Anterior cingulate cortex (tissue), 58 donors: ENCODE measurements around the gene DTD1.

Experiments used
- DNase-seq, 58 donors: peaks; one replicate each; lab custom pipeline; 2025; lab: John Stamatoyannopoulos, UW

Gene DTD1, protein sequence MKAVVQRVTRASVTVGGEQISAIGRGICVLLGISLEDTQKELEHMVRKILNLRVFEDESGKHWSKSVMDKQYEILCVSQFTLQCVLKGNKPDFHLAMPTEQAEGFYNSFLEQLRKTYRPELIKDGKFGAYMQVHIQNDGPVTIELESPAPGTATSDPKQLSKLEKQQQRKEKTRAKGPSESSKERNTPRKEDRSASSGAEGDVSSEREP

DNA sequence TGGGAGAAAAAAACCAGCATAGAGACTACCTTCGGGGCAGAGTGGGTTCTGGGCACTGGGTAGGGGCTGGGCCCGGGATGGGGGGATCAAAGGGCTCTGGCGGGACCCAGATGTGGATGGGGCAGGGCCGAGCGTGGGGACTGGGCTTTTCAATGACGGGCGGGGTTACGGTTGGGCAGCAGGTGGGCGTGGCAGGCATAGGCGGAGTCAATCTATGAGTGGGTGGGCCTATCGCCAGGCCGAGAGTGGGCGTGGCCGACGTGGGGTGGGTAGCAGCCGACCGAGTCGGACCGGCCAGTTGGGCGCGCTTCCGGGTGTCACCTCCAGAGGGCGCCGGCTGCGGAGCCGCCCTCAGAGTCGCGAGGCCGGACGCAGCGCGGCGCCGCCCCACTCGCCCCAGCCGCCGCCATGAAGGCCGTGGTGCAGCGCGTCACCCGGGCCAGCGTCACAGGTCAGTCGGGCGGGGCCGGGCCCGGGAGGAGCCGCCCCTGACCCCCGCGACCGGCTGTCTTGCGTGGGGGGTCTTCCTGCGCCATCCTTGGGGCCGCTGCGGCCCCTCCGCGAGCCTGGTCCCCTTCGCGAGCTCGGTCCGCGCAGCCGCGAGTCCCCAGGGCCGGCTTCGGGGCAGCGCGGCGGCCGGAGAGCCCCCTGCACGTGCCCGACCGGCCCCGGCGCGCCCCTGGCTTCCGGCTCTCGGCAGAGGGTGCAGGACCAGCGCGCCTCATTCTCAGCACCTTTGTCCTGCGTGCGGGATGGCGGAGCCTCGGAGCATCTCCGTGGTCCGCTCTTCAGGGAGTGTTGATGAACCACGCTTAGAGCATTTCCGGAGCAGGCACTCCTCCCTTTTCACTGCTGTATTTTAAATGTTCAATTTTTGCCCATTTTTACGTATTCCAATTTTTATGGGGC, at the start of gene DTD1:
DTD1 (plus strand) TSS at position 390 of the 909 bp plus-strand sequence; CDS start at position 409, 19 bp downstream.
- peak; percentile 30 to 97 (median 90) for DNase-seq

DNA sequence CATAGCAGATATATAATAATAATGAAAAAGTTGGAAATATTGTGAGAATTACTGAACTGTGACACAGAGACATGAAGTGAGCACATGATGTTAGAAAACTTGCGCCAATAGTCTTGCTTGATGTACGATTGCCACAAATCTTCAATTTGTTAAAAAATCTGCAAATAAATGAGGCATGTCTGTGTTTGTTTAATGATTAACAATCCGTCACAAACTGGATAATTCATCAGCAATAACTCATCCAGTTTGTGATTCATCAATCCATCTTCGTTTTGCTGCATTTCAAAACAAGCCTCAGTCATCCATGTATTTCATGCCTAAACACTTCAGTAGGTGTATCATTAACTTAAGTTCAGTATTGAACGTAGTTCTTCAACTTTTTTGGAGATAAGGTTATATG, 46.1 kb upstream of the DTD1 start:
- no peak for DNase-seq

DNA sequence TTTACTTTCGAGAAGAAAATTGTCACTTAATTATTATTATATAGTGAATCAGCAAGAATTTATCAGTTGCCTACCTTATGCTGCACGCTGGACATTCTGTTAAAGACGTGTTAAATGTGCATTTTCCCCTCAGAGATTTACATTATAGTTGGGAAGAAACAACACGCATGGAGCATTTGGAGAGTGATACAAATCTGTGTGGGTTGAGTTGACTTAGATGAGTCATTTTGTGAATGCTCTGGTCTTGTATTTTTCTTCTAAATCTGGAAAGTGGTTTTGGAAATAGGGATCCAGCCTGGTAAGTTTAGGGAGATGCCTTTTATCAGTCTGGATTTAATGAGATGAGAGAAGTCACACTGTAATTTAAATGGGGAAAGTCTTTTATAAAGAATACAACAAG, 44.6 kb upstream of the DTD1 start:
- DNase-seq, result peak in 1 of 58 donors; percentile 6

DNA sequence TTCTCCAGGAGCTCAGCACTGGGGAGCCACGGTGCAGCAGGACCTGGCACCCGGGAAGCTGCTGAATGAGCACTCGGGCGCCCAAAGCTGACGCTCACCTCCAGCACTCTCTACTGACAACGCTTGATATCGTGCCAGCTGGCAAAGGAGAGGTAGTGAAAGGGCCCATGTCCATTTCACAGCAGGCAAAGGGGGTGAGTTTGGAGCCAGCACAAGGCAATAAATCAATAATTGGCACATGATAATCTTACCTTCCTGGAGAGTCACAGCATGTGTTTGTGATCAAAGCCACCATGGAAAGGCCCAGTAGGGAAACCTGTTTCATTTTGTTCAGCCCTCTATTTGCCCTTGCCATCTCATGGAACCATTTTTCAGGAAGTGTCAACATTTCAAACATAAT, 43.9 kb upstream of the DTD1 start:
- peak in 1 of 58 donors; percentile 25 for DNase-seq

DNA sequence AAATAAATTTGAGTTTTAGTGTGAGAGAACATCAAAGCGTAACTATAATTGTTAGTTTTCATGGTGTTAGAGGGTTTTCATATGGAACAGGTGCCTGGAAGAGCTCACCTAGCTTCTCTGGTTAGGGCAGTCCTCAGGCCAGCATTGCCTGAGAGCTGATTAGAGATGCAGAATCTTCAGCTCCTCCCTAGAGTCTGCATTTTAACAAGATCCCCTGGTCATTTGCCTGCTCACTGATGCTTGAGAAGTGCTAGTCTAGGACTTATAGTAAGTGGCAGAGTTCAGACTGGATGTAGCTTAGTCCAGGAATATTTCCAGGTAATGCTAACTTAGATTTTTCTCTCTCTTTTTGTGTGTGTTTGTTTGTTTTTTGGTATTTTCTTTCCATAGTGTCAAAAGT, 42.3 kb upstream of the DTD1 start:
- no peak for DNase-seq

DNA sequence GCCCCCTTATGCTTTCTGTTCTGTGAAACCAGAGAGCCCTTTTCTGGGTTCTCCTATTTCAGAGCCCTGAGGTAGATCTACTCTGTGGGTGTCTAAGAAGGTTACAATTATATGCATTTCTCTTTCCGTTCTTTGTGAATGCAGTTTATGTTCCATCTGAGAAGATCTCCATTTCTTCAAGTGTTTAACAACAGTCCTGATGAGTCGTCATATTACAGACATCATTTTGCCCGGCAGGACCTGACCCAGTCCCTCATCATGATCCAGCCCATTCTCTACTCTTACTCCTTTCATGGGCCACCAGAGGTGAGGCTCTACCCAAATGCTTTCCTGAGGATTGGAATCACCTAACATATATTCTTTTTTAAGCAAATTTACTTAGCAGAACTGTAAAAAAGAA, 39.4 kb upstream of the DTD1 start:
- DNase-seq, result no peak

- peak in 2 of 58 donors; percentile 6 to 9 for DNase-seq
These were observed 34.1 kb upstream of the DTD1 start for GRCh38 chr20:18553746-18554145.

GRCh38 chr20:18566892-18567738, 20.7 kb upstream of the DTD1 start, which contains the start of gene SMIM26:
TSS of gene SMIM26 (plus strand) at chr20:18567432. CDS start at chr20:18567479, 47 bp downstream.
- DNase-seq, result peak; percentile 63 to 94 (median 84)

DNA sequence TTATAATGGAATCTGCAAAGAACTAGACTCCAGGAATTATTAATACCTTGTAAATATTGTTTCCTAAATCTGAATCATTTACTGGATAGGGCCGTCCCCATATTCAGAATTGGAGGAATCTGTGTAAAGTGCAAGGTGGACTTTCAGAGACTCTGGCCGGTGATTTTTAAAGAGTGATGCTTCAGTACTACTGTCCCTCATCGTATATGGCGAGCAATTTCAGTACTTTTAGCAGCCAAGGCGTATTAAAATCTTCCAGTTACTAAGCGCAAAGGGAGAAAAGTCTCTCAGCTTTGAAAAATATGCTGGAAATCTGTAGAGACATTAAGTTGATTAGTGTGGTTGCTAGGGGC, 20.1 kb upstream of the DTD1 start:
- DNase-seq, result no peak

- no peak for DNase-seq
These were observed 16.8 kb upstream of the DTD1 start for GRCh38 chr20:18571009-18571408.

DNA sequence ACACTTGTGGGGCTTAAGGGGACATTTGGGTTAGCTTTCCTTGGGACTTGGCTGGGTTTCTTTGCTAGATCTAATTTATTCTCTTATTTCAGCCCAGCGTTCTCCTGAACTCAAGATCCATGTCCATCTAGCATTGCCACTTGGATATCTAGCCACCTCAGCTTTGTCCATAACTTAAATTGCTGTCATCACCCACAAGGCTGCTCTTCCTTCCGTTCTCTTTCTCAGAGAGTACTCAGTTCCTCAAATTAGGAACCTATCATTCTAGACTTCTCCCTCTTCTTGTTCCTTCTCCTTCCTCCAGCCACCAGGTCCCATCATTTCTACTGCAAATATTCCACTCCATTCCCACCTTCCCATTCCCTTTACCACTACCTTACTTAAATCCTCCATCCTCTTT, 16.3 kb upstream of the DTD1 start:
- no peak for DNase-seq

DNA sequence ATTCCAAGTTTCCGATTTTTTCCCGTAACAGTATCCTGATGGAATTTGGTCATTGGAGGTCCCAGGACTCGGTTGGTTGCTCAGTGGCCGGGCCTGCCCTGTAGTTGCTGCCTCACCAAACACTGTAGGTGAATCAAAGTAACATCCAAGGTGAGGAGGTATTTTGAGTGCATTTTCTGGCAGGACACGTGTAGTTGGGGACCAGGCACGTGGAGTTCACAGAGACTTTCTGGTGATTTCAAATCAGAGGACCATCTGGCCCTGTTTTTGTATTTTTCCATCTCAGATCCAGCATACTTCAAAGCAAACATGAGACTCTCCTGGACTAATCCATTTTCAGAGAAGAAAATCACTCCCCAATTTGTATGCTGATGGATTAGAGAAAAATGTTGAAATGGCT, 9.9 kb upstream of the DTD1 start:
- DNase-seq, result no peak

DNA sequence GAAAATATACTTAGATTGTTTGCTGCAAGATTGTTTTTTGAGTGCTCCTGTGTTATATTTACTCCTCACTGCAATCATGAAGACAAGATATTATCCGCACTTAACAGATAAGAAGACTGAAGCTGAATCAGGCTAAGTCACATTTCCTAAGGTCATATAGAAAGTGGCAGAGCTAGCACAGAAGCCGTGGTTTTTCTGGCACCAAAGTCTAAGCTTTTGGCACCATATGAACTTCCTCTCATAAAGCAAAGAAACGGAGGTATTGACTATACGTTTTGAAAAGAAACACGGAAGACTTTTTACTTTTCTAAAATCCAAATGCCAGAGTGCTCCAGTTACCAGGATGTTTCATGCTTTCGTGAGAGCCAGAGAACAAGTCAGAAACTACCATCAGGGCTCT, 9.3 kb upstream of the DTD1 start:
- DNase-seq, result no peak

DNA sequence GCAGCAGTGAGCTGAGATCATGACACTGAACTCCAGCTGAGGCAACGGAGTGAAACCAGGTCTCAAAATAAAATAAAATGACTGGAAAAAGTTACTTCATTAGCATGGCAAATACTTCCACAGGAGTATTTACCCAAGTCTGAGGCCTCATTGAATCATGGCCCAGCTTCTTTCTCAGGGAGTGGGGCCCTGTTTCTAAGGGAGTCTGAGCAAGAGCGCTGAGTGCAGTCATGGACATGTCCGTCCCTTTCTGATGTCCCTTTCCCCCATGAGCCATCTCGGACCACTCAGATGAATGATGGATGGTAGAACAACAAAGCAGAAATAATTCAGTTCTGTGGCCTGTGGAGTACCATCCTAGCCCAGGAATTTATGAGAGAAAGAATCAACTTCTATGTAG, 7.8 kb upstream of the DTD1 start:
- DNase-seq, result no peak

GRCh38 chr20:18585134-18585533, 2.7 kb upstream of the DTD1 start:
- no peak for DNase-seq

DNA sequence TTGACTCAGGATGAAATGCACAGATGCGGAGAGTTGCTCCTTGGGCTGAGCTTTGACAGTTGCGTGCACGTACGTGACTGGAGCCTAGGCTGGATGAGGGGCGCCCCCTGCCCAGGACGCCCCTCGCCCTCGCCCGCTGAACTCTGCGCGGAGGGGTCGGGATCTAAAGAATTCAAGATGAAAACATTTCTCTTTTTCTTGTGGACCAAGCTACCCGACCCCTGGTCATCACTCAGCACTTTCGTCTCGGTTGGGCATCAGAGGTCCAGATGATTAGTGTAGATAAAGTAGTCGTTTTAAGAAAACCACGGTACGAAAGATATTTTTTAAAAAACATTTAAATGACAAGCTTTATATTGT, 700 bp downstream of the DTD1 start:
- peak in 17 of 58 donors; percentile 16 to 64 (median 36) for DNase-seq

DNA sequence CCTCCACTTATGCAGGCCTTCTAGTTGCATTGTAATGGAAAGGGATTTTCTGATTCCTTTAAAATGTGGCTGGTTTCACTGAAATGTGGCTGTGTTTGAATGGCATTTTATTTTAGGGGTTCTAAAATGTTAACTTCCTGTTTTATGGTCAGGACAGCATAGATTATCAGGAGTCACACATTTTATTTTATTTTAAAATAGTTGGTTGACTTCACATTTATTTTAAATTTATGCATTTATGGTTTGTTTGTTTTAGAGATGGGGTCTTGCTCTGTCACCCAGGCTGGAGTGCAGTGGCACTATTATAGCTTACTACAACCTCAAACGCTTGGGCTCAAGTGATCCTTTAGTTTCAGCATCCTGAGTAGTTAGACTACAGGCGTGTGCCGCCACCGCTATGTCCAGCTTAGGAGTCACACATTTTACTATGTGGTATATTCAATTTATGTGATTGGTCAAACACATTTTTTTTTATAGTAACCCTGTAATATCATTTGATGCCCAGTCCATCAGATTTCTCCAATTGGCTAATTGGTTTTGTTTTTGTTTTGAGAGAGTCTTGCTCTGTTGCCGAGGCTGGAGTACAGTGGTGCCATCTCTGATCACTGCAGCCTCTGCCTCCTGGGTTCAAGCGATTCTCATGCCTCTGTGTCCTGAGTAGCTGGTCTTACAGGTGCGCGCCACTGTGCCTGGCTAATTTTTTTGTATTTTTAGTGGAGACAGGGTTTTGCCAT, 2.3 kb downstream of the DTD1 start:
- DNase-seq, result no peak

DNA sequence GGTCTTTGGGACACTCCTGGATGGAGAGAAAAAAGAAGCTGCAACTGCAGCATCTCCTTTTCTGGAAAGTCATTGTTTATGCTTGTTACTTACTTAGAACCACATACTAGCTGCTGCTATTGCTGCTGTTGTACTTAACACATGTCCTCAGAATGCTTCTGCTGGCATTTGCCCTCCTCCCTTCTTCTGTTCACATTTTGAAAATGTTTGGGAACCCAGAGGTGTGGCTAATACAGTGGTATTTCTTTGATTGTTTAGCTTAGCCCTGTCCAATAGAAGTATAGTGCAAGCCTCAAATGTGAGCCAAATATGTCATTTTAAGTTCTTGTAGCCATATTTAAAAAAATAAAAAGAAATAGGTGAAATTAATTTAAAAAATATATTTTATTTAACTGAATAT, 8.4 kb downstream of the DTD1 start:
- DNase-seq, result no peak

- no peak for DNase-seq
These were observed 21.9 kb downstream of the DTD1 start for GRCh38 chr20:18609741-18610140.

- no peak for DNase-seq
These were observed 23.6 kb downstream of the DTD1 start for GRCh38 chr20:18611492-18611891.
